ENCODE data around the gene FOXD2.

Gene FOXD2

GRCh38 chr1:47396671-47397196 is 41.1 kb upstream of the FOXD2 start:
- TF ChIP-seq, protein P1, sequence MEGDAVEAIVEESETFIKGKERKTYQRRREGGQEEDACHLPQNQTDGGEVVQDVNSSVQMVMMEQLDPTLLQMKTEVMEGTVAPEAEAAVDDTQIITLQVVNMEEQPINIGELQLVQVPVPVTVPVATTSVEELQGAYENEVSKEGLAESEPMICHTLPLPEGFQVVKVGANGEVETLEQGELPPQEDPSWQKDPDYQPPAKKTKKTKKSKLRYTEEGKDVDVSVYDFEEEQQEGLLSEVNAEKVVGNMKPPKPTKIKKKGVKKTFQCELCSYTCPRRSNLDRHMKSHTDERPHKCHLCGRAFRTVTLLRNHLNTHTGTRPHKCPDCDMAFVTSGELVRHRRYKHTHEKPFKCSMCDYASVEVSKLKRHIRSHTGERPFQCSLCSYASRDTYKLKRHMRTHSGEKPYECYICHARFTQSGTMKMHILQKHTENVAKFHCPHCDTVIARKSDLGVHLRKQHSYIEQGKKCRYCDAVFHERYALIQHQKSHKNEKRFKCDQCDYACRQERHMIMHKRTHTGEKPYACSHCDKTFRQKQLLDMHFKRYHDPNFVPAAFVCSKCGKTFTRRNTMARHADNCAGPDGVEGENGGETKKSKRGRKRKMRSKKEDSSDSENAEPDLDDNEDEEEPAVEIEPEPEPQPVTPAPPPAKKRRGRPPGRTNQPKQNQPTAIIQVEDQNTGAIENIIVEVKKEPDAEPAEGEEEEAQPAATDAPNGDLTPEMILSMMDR (IDR thresholded peaks at IDR 0.05; ENCODE audit: extremely low read depth, insufficient read depth, missing control alignments): no peak
- DNase-seq (ENCODE audit: low spot score): no peak
- in situ Hi-C loops (cut with MboI; ENCODE audit: low pct_unique_long_range_greater_than_20kb, low sequenced_read_pairs, unreplicated experiment): no loop called here

GRCh38 chr1:47399138-47399845 is 38.6 kb upstream of the FOXD2 start:
- in situ Hi-C loops (cut with MboI; ENCODE audit: low pct_unique_long_range_greater_than_20kb, low sequenced_read_pairs, unreplicated experiment): no loop called here
- no peak for DNase-seq (ENCODE audit: low spot score)
- TF ChIP-seq, protein P1 (IDR thresholded peaks at IDR 0.05; ENCODE audit: extremely low read depth, insufficient read depth, missing control alignments): no peak

GRCh38 chr1:47399846-47400155 is 38.0 kb upstream of the FOXD2 start:
- in situ Hi-C loops (cut with MboI; ENCODE audit: low pct_unique_long_range_greater_than_20kb, low sequenced_read_pairs, unreplicated experiment): no loop called here
- TF ChIP-seq, protein P1 (IDR thresholded peaks at IDR 0.05; ENCODE audit: extremely low read depth, insufficient read depth, missing control alignments): no peak
- no peak for DNase-seq (ENCODE audit: low spot score)

DNA sequence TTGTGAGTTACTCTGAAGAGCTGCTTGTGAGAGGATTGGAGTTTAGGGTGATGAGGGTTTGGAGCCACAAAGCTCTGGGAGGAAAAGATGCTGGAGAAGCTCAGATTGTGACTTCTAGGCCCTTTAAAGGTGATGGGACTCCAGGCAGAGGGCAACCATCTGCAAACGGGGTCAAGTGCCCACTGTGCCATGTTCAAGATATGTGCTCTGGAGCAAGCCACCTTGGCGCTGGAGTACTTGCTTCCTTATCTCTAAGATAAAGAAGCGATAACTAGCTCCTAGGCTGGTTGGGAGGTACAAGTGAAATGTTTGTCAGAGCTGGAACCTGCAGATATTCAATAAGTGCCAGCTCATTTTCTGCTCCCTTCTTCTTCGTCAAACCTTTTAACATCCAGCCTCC is 36.1 kb upstream of the FOXD2 start:
- TF ChIP-seq, protein P1 (IDR thresholded peaks at IDR 0.05; ENCODE audit: extremely low read depth, insufficient read depth, missing control alignments): no peak
- no peak for DNase-seq (ENCODE audit: low spot score)
- in situ Hi-C loops (cut with MboI; ENCODE audit: low pct_unique_long_range_greater_than_20kb, low sequenced_read_pairs, unreplicated experiment): no loop called here

GRCh38 chr1:47402591-47402990 is 35.3 kb upstream of the FOXD2 start:
- DNase-seq (ENCODE audit: low spot score): no peak
- in situ Hi-C loops (cut with MboI; ENCODE audit: low pct_unique_long_range_greater_than_20kb, low sequenced_read_pairs, unreplicated experiment): no loop called here
- TF ChIP-seq, protein P1 (IDR thresholded peaks at IDR 0.05; ENCODE audit: extremely low read depth, insufficient read depth, missing control alignments): no peak

DNA sequence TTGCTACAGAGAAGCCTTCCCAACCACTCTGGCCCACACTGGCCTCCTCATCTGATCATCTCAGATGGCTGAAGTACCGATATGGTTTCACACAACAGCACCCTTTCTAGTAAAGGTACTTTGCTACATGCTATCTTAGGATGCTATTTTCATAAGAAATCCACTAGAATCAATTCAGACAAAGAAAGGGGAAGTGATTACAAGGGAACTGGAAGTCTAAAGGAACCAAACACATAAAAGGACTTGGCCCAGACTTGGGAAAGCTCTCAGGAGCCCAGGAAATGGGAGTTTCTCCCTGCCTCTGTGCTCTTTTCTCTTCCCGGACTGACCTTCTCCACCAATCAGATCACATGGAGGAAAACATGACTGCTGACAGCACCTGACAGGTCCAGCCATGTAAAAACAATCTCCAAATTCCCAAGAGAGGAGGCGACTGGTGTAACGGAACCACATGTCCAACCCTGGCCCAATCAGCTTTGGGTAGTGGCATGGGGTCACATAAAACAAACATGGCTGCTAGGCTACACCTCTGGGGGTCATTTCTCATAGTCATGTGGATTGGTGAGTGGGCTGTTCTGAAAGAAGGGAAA is 34.4 kb upstream of the FOXD2 start:
- TF ChIP-seq, protein P1 (IDR thresholded peaks at IDR 0.05; ENCODE audit: extremely low read depth, insufficient read depth, missing control alignments): no peak
- in situ Hi-C loops (cut with MboI; ENCODE audit: low pct_unique_long_range_greater_than_20kb, low sequenced_read_pairs, unreplicated experiment): no loop called here
- no peak for DNase-seq (ENCODE audit: low spot score)

Measured in GM13977 (cell line).